OCI-LY1 (cell line): ENCODE data around the gene PEX26.

Experiments used
- H2AFZ ChIP-seq: fragments of 200-600 bp; sonication (generic), shearing (Covaris generic); 2 replicates; pipeline ENCODE4 v1.6.0; 2014; ENCODE audit warnings: antibody characterized with exemption, mild to moderate bottlenecking, low read length
- H3F3A ChIP-seq: fragments of 200-600 bp; sonication (generic), shearing (Covaris generic); 2 replicates; pipeline ENCODE4 v1.6.0; 2014; ENCODE audit warnings: mild to moderate bottlenecking, antibody characterized with exemption, low read length, moderate library complexity; ENCODE audit not compliant: insufficient read depth
- H3K27ac ChIP-seq: fragments of 200-600 bp; sonication (generic); 2 replicates; pipeline ENCODE4 v1.5.1; 2014; ENCODE audit warnings: low read length, mixed run types, mild to moderate bottlenecking, low read depth; ENCODE audit not compliant: poor library complexity, severe bottlenecking
- H3K27me3 ChIP-seq: fragments of 200-600 bp; sonication (generic); 2 replicates; pipeline ENCODE4 v1.6.0; 2014; ENCODE audit warnings: antibody characterized with exemption, mild to moderate bottlenecking, low read length, moderate library complexity; ENCODE audit not compliant: insufficient read depth
- H3K36me3 ChIP-seq: fragments of 200-600 bp; sonication (generic); 2 replicates; pipeline ENCODE4 v1.6.1; 2014; ENCODE audit warnings: mild to moderate bottlenecking, antibody characterized with exemption, low read length, moderate library complexity, mixed read lengths; ENCODE audit not compliant: insufficient read depth
- H3K4me1 ChIP-seq: fragments of 200-600 bp; sonication (generic); 2 replicates; pipeline ENCODE4 v1.5.1; 2014; ENCODE audit warnings: mild to moderate bottlenecking, low read length, moderate library complexity; ENCODE audit not compliant: insufficient read depth, severe bottlenecking
- H3K4me2 ChIP-seq: fragments of 200-600 bp; sonication (generic), shearing (Covaris generic); 2 replicates; pipeline ENCODE4 v1.6.1; 2014; ENCODE audit warnings: low read length
- H3K4me3 ChIP-seq: fragments of 200-600 bp; sonication (generic); 2 replicates; pipeline ENCODE4 v1.5.1; 2014; ENCODE audit warnings: low read length, low read depth, mild to moderate bottlenecking, mixed read lengths; ENCODE audit not compliant: poor library complexity, severe bottlenecking
- H3K79me2 ChIP-seq: fragments of 200-600 bp; shearing (Covaris generic); 2 replicates; pipeline ENCODE4 v1.6.1; 2016; ENCODE audit warnings: mixed run types, low read length, mixed read lengths; ENCODE audit not compliant: insufficient read depth
- H3K9ac ChIP-seq: fragments of 200-600 bp; sonication (generic), shearing (Covaris generic); 2 replicates; pipeline ENCODE4 v1.6.1; 2014; ENCODE audit warnings: mild to moderate bottlenecking, low read length, mixed read lengths
- H3K9me2 ChIP-seq: fragments of 200-600 bp; sonication (generic), shearing (Covaris generic); 2 replicates; pipeline ENCODE4 v1.6.1; 2014; ENCODE audit warnings: low read depth, mild to moderate bottlenecking, low read length, mixed read lengths
- H3K9me3 ChIP-seq: fragments of 200-600 bp; shearing (Covaris generic); 2 replicates; pipeline ENCODE4 v1.6.1; 2014; ENCODE audit warnings: low read length, mixed read lengths
- H4K20me1 ChIP-seq: fragments of 200-600 bp; sonication (generic), shearing (Covaris generic); 2 replicates; pipeline ENCODE4 v1.6.0; 2016; ENCODE audit warnings: mild to moderate bottlenecking, low read length; ENCODE audit not compliant: insufficient read depth
- EZH2 ChIP-seq: fragments of 200-600 bp; sonication (generic), shearing (Covaris generic); IDR thresholded peaks from 2 replicates; pipeline ENCODE4 v1.8.0; 2017; ENCODE audit warnings: borderline replicate concordance, mixed run types, mild to moderate bottlenecking, antibody characterized with exemption, low read length, moderate library complexity, mixed read lengths
- TF ChIP-seq, protein P1 (sequence below): fragments of 200-600 bp; sonication (generic), shearing (Covaris generic); IDR thresholded peaks from 2 replicates; pipeline ENCODE4 v1.5.1; 2017; ENCODE audit warnings: mild to moderate bottlenecking, antibody characterized with exemption, low read length, moderate library complexity, mixed read lengths

Gene PEX26

DNA sequence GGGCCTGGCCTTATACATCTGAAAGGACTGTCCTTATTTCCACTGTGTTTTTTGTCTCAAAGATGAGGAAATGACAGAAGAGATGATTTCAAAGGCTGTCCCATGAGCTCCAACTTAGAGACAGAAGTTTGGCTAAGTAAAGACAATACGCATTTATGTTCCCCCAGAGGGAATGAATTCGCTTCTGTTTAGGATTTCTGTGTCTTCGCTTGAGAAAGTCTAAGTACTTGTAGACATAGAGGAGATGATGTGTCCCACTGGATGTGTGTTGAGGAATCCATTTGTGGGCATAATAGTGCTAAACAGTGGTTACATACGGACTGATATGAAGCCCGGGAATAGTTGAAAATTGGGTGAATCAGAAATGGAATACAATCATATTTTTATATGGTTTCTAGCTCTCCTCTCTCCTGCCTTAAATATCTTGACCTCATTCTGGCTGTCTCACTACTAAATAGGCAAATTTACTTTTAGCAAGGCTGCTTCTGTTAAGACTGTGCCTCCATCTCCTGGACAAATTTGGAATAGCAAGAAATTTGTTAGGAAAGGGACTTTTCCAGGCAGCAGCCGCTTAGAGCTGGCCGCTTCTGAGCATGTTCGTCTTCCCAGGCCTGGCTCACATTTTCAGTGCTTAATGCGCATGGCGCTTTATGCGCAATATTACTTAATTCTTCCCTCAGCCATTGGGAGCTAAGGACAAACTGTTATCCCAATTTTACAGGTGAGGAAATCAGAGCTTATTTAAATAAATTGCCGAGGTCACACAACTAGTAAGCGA, 1.9 kb upstream of the PEX26 start:
- TF ChIP-seq EZH2 = no peak
- TF ChIP-seq, protein P1, sequence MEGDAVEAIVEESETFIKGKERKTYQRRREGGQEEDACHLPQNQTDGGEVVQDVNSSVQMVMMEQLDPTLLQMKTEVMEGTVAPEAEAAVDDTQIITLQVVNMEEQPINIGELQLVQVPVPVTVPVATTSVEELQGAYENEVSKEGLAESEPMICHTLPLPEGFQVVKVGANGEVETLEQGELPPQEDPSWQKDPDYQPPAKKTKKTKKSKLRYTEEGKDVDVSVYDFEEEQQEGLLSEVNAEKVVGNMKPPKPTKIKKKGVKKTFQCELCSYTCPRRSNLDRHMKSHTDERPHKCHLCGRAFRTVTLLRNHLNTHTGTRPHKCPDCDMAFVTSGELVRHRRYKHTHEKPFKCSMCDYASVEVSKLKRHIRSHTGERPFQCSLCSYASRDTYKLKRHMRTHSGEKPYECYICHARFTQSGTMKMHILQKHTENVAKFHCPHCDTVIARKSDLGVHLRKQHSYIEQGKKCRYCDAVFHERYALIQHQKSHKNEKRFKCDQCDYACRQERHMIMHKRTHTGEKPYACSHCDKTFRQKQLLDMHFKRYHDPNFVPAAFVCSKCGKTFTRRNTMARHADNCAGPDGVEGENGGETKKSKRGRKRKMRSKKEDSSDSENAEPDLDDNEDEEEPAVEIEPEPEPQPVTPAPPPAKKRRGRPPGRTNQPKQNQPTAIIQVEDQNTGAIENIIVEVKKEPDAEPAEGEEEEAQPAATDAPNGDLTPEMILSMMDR = peak; percentile 70
- H3F3A ChIP-seq = no peaks in the 10 kb centered on the region
- H3K4me1 ChIP-seq = peaks cover 29% of the 10 kb centered on the region
- H3K79me2 ChIP-seq = 0 out of 2 replicates have a peak, but pooled peaks cover 3% of the 10 kb centered on the region
- no peak overlapping the region for H2AFZ ChIP-seq
- peak overlapping the region; percentile 95 for H3K4me3 ChIP-seq
- no peaks in the 10 kb centered on the region for H4K20me1 ChIP-seq
- H3K9ac ChIP-seq = peak overlapping the region; percentile 96; the same call in 1 of the 2 replicates
- H3K36me3 ChIP-seq = peaks cover 15% of the 10 kb centered on the region
- no peaks in the 10 kb centered on the region for H3K9me2 ChIP-seq
- H3K9me3 ChIP-seq = no peaks in the 10 kb centered on the region
- H3K27me3 ChIP-seq = no peaks in the 10 kb centered on the region
- H3K27ac ChIP-seq = no peak overlapping the region
- peak overlapping the region; percentile 91 for H3K4me2 ChIP-seq

DNA sequence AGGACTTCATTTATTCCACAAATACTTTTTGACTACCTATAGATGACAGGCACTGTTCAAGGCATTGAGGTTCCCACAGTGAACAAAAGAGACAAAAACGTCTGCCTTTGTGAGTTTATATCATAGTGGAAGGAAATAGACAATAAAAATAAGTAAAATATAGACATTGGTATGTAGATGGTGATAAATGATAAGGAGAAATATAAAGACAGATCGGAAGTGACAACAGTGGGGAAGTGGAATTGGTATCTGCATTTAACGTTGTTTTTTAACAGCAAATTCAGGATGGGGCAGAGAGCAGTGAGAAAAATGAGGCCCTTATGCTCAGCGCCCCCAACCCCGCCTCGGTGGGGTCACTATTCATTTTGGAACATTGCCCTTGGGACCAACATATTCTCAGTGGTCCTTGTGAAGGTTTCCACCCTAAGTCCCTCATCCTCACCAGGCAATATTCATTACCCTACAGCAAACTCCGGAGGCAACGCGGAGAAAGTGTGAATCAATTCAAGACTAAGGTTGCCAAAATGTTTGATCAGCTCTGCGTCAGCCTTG, 627 bp upstream of the PEX26 start:
- Histone ChIP-seq H3K27me3 (no peaks in the 10 kb centered on the region), H3K9me3 (no peaks in the 10 kb centered on the region), H3K36me3 (peaks cover 26% of the 10 kb centered on the region), H3K27ac (peak overlapping the region; percentile 18), H3K79me2 (0 out of 2 replicates have a peak, but pooled peaks cover 3% of the 10 kb centered on the region), H3K4me3 (peak overlapping the region; percentile 95), H3K4me2 (peak overlapping the region; percentile 91), H3K9ac (peak overlapping the region; percentile 96), H3K9me2 (no peaks in the 10 kb centered on the region), H3F3A (no peaks in the 10 kb centered on the region), H4K20me1 (no peaks in the 10 kb centered on the region), H2AFZ (no peak overlapping the region), H3K4me1 (peaks cover 24% of the 10 kb centered on the region)
- TF ChIP-seq, protein P1 = no peak
- no peak for TF ChIP-seq EZH2

DNA sequence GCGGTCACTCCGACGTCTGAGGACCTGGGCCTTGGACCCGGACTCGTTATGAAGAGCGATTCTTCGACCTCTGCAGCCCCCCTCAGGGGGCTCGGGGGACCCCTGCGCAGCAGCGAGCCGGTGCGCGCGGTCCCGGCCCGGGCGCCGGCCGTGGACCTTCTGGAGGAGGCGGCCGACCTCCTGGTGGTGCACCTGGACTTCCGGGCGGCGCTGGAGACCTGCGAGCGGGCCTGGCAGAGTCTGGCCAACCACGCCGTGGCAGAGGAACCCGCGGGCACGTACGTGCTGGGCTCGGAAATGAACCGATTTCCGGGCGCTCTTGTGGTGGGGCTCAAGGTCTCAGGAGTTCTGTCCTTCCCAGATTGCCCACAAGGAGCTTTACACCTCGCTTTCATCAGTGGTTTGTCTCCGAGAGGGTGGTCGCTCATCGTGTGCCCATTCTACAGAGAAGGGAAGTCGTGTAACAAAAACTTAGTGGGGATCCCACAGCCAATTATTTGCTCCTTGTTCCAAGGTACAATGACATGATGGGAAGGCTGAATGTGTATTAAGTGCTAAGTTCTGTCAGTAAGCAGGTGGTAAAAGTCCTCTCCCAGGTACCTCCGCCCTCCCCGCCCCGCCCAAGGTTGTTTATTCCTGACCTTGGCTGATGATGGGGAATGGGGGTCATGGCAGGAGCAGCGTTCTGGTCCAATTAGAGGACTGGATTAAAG, 695 bp downstream of the PEX26 start:
- Histone ChIP-seq H3K4me3 (peak overlapping the region; percentile 95), H2AFZ (no peak overlapping the region), H4K20me1 (no peaks in the 10 kb centered on the region), H3K79me2 (0 out of 2 replicates have a peak, but pooled peaks cover 3% of the 10 kb centered on the region), H3K36me3 (peaks cover 39% of the 10 kb centered on the region), H3K27ac (peak overlapping the region; percentile 54), H3K9me3 (no peaks in the 10 kb centered on the region), H3F3A (no peaks in the 10 kb centered on the region), H3K4me1 (peaks cover 24% of the 10 kb centered on the region), H3K9me2 (no peaks in the 10 kb centered on the region), H3K27me3 (no peaks in the 10 kb centered on the region), H3K9ac (peak overlapping the region; percentile 96), H3K4me2 (peak overlapping the region; percentile 97)
- TF ChIP-seq, protein P1 = no peak
